ENCODE measurements around the gene CCDC185.

Gene CCDC185

GRCh38 chr1:223393275-223394214 is at the start of gene CCDC185:
TSS of gene CCDC185 (plus strand) at chr1:223393415. CDS start at chr1:223393476, 61 bp downstream.
- no peak for DNase-seq

- no peak for DNase-seq
Measured at GRCh38 chr1:223343692-223344091, 49.5 kb upstream of the CCDC185 start.

- DNase-seq, result no peak
Measured at GRCh38 chr1:223344491-223344890, 48.7 kb upstream of the CCDC185 start.

- DNase-seq, result no peak
Measured at GRCh38 chr1:223345720-223346119, 47.5 kb upstream of the CCDC185 start.

GRCh38 chr1:223346311-223346710 is 46.9 kb upstream of the CCDC185 start:
- no peak for DNase-seq

GRCh38 chr1:223347583-223347982 is 45.6 kb upstream of the CCDC185 start:
- no peak for DNase-seq

- no peak for DNase-seq
Measured at GRCh38 chr1:223348439-223348838, 44.8 kb upstream of the CCDC185 start.

- no peak for DNase-seq
Measured at GRCh38 chr1:223349241-223349640, 44.0 kb upstream of the CCDC185 start.

- no peak for DNase-seq
Measured at GRCh38 chr1:223350361-223350908, 42.8 kb upstream of the CCDC185 start.

GRCh38 chr1:223352944-223353343 is 40.3 kb upstream of the CCDC185 start:
- DNase-seq, result no peak

GRCh38 chr1:223353939-223354338 is 39.3 kb upstream of the CCDC185 start:
- no peak for DNase-seq

- no peak for DNase-seq
Measured at GRCh38 chr1:223355699-223356098, 37.5 kb upstream of the CCDC185 start.

GRCh38 chr1:223358826-223359225 is 34.4 kb upstream of the CCDC185 start:
- no peak for DNase-seq

- DNase-seq, result peak; percentile 40
Measured at GRCh38 chr1:223363057-223363855, 30.0 kb upstream of the CCDC185 start.

- peak; percentile 75 for DNase-seq
Measured at GRCh38 chr1:223363856-223364684, 29.1 kb upstream of the CCDC185 start, which contains the start of gene SUSD4. TSS of gene SUSD4 (minus strand) at chr1:223364176. CDS start at chr1:223363425, 751 bp downstream.

GRCh38 chr1:223364685-223365382 is 28.4 kb upstream of the CCDC185 start:
- peak; percentile 38 for DNase-seq

- no peak for DNase-seq
Measured at GRCh38 chr1:223374064-223374610, 19.1 kb upstream of the CCDC185 start.

GRCh38 chr1:223378754-223379153 is 14.5 kb upstream of the CCDC185 start:
- no peak for DNase-seq

GRCh38 chr1:223386013-223386412 is 7.2 kb upstream of the CCDC185 start:
- DNase-seq, result no peak

GRCh38 chr1:223390618-223391017 is 2.6 kb upstream of the CCDC185 start:
- no peak for DNase-seq

GRCh38 chr1:223394242-223394641 is 1.0 kb downstream of the CCDC185 start:
- DNase-seq, result no peak
